Adipocyte (in vitro differentiated cells): ENCODE results near the gene MAP3K21.

Source experiments
- DNase-seq: peaks from one replicate; pipeline ENCODE4 v3.0.0-alpha.2; 2015; ENCODE audit warnings: low read depth
- H3K27me3 ChIP-seq: replicated peaks from 2 replicates; pipeline ENCODE4 v1.7.0; 2013; ENCODE audit warnings: mild to moderate bottlenecking, low read length, moderate library complexity; ENCODE audit not compliant: control insufficient read depth, insufficient read depth
- H3K36me3 ChIP-seq: 2 replicates; pipeline ENCODE4 v1.7.0; 2013; ENCODE audit warnings: low read length, mild to moderate bottlenecking, moderate library complexity; ENCODE audit not compliant: control insufficient read depth, insufficient read depth, severe bottlenecking
- H3K4me1 ChIP-seq: 2 replicates; pipeline ENCODE4 v1.7.0; 2013; ENCODE audit warnings: mild to moderate bottlenecking, low read length, moderate library complexity; ENCODE audit not compliant: control insufficient read depth, insufficient read depth
- H3K4me3 ChIP-seq: 2 replicates; pipeline ENCODE4 v1.7.0; 2013; ENCODE audit warnings: mild to moderate bottlenecking, low read length, moderate library complexity
- H3K9ac ChIP-seq: 2 replicates; pipeline ENCODE4 v1.7.0; 2013; ENCODE audit warnings: mild to moderate bottlenecking, low read length, moderate library complexity
- H3K9me3 ChIP-seq: 2 replicates; pipeline ENCODE4 v1.7.0; 2013; ENCODE audit warnings: mild to moderate bottlenecking, low read length, moderate library complexity; ENCODE audit not compliant: control insufficient read depth

MAP3K21 gene

GRCh38 chr1:233427907-233428306 is 100.4 kb downstream of the MAP3K21 start:
- no peak for DNase-seq
- no peak overlapping the region for H3K9ac ChIP-seq
- peaks cover 12% of the 10 kb centered on the region for H3K4me1 ChIP-seq
- H3K9me3 ChIP-seq: no peaks in the 10 kb centered on the region
- no peaks in the 10 kb centered on the region for H3K36me3 ChIP-seq
- no peak overlapping the region for H3K4me3 ChIP-seq
- no peaks in the 10 kb centered on the region for H3K27me3 ChIP-seq

- Histone ChIP-seq H3K4me1 (peaks cover 12% of the 10 kb centered on the region), H3K4me3 (no peak overlapping the region), H3K36me3 (no peaks in the 10 kb centered on the region), H3K9ac (no peak overlapping the region), H3K9me3 (no peaks in the 10 kb centered on the region), H3K27me3 (no peaks in the 10 kb centered on the region)
- no peak for DNase-seq
These were observed 104.4 kb downstream of the MAP3K21 start for GRCh38 chr1:233431753-233432403.

GRCh38 chr1:233432916-233433315 is 105.4 kb downstream of the MAP3K21 start:
- DNase-seq: no peak
- H3K4me1 ChIP-seq: peaks cover 7% of the 10 kb centered on the region
- no peaks in the 10 kb centered on the region for H3K36me3 ChIP-seq
- no peak overlapping the region for H3K4me3 ChIP-seq
- no peaks in the 10 kb centered on the region for H3K27me3 ChIP-seq
- H3K9me3 ChIP-seq: no peaks in the 10 kb centered on the region
- H3K9ac ChIP-seq: no peak overlapping the region

GRCh38 chr1:233433436-233434210 is 106.1 kb downstream of the MAP3K21 start:
- H3K36me3 ChIP-seq: no peaks in the 10 kb centered on the region
- H3K9ac ChIP-seq: no peak overlapping the region
- H3K27me3 ChIP-seq: peaks cover 3% of the 10 kb centered on the region
- H3K4me3 ChIP-seq: no peak overlapping the region
- H3K9me3 ChIP-seq: no peaks in the 10 kb centered on the region
- H3K4me1 ChIP-seq: no peaks in the 10 kb centered on the region
- no peak for DNase-seq
